ENCODE data around the gene DCBLD2. TPM values are rescaled to one million over a fixed set of nuclear protein-coding genes. Genes with fewer than 3 reads are reported as not detected.
"Not testable (repeated sequence)": the region's sequence is repeated elsewhere in the genome, so short reads cannot be mapped to it uniquely, and the experiment has no call there.

DCBLD2 gene
- total and polyA plus RNA-seq, 3 experiments from 2014 or later = 0.47 to 1.6 (median 1.5) TPM

DNA sequence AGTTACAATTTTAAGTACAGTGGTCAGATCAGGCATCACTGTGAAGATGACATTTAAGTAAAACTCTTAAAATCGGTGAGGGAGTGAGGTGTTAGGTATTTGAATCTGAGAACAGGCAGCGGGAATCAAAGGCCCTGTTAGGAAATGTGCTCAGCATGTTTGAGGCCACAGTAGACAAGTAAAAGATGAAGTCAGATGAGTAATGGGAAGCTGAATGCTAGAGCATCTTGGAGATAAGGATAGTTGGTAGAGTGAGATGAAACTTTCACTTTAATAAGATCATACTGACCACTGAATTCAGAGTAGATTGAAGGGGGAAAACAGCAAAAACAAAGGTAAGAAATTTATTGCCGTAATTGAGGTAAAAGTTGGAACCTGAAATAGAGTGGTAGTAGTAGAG is 61.6 kb downstream of the DCBLD2 start:
- peaks cover 0 to 3% of the 10 kb centered on the region in 2 donors for H3K27me3 Mint-ChIP-seq
- no peaks in the 10 kb centered on the region for H3K9me3 ChIP-seq (ENCODE audit: low read length)
- no peaks in the 10 kb centered on the region for H3K36me3 ChIP-seq (ENCODE audit: insufficient read depth, low read length)
- peak overlapping the region in 1 of 8 donors; percentile 35 for H3K27ac Mint-ChIP-seq
- peaks cover 0 to 3% (median 0%) of the 10 kb centered on the region in 5 donors for H3K9me3 Mint-ChIP-seq
- H3K36me3 Mint-ChIP-seq = peaks cover 0 to 2% (median 0%) of the 10 kb centered on the region in 3 donors
- H3K4me1 ChIP-seq (ENCODE audit: insufficient read depth, low read length) = no peaks in the 10 kb centered on the region
- POLR2A ChIA-PET = no interaction called here
- no peaks in the 10 kb centered on the region for H3K4me1 Mint-ChIP-seq
- no peaks in the 10 kb centered on the region for H3K27me3 ChIP-seq (ENCODE audit: insufficient read depth, low read length, poor library complexity, severe bottlenecking)
- no peak for DNase-seq
- CTCF ChIA-PET = no interaction called here
- H3K4me3 Mint-ChIP-seq = no peak overlapping the region
- no peak overlapping the region for H3K27ac ChIP-seq (ENCODE audit: low read depth, low read length)
- no peak overlapping the region for H3K4me3 ChIP-seq (ENCODE audit: low read length)

GRCh38 chr3:98831060-98831459 is 70.4 kb downstream of the DCBLD2 start:
- H3K4me3 ChIP-seq (ENCODE audit: low read length); H3K27ac Mint-ChIP-seq; H3K27ac ChIP-seq (ENCODE audit: low read depth, low read length); H3K36me3 Mint-ChIP-seq; H3K4me1 ChIP-seq (ENCODE audit: insufficient read depth, low read length); DNase-seq; H3K27me3 Mint-ChIP-seq; H3K4me3 Mint-ChIP-seq; POLR2A ChIA-PET; H3K4me1 Mint-ChIP-seq; H3K27me3 ChIP-seq (ENCODE audit: insufficient read depth, low read length, poor library complexity, severe bottlenecking); H3K36me3 ChIP-seq (ENCODE audit: insufficient read depth, low read length); H3K9me3 ChIP-seq (ENCODE audit: low read length): not testable (repeated sequence)
- CTCF ChIA-PET = interaction anchor here (1.3 kb wide), 1 partner anchor 14 kb away, joined by 4 read pairs; no protein-coding TSS in a partner anchor
- peaks cover 0 to 10% (median 2%) of the 10 kb centered on the region in 5 donors for H3K9me3 Mint-ChIP-seq

DNA sequence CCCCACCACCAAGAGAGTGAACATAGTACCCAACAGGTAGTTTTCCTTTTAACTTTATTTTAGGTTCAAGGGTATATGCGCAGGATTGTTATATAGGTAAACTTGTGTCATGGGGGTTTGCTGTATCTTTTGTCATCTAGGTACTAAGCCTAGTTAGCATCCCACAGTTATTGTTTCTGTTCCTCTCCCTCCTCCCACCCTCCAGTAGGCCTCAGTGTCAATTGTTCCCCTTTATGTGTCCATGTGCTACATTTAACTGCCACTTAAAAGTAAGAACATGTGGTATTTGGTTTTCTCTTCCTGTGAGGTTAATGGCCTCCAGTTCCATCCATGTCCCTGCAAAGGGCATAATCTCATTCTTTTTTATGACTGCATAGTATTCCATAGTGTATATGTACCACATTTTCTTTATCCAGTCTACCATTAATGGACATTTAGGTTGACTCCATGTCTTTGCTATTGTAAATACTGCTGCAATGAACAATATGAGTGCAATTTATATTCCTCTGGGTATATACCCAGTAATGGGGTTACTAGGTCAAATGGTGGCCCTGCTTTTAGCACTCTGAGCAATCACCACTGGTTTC is 72.2 kb downstream of the DCBLD2 start:
- no peaks in the 10 kb centered on the region for H3K27me3 ChIP-seq (ENCODE audit: insufficient read depth, low read length, poor library complexity, severe bottlenecking)
- no peaks in the 10 kb centered on the region for H3K4me1 ChIP-seq (ENCODE audit: insufficient read depth, low read length)
- H3K9me3 ChIP-seq (ENCODE audit: low read length) = no peaks in the 10 kb centered on the region
- no peak overlapping the region for H3K4me3 ChIP-seq (ENCODE audit: low read length)
- H3K36me3 Mint-ChIP-seq = no peaks in the 10 kb centered on the region
- no peak overlapping the region for H3K4me3 Mint-ChIP-seq
- H3K4me1 Mint-ChIP-seq = no peaks in the 10 kb centered on the region
- ChIA-PET CTCF (no interaction called here), POLR2A (no interaction called here)
- peaks cover 0 to 10% (median 2%) of the 10 kb centered on the region in 5 donors for H3K9me3 Mint-ChIP-seq
- H3K27me3 Mint-ChIP-seq = no peaks in the 10 kb centered on the region
- H3K27ac Mint-ChIP-seq = no peak overlapping the region
- no peak overlapping the region for H3K27ac ChIP-seq (ENCODE audit: low read depth, low read length)
- DNase-seq = no peak
- H3K36me3 ChIP-seq (ENCODE audit: insufficient read depth, low read length) = no peaks in the 10 kb centered on the region

GRCh38 chr3:98827221-98827920 is 74.1 kb downstream of the DCBLD2 start:
- H3K36me3 ChIP-seq (ENCODE audit: insufficient read depth, low read length) = no peaks in the 10 kb centered on the region
- CTCF ChIA-PET = interaction anchor here (1.1 to 1.8 kb wide), 2 partner anchors 10 to 12 kb away, joined by 3 to 7 read pairs; no protein-coding TSS in a partner anchor
- no peak overlapping the region for H3K27ac ChIP-seq (ENCODE audit: low read depth, low read length)
- H3K27me3 ChIP-seq (ENCODE audit: insufficient read depth, low read length, poor library complexity, severe bottlenecking) = no peaks in the 10 kb centered on the region
- H3K4me3 Mint-ChIP-seq = no peak overlapping the region
- H3K4me1 ChIP-seq (ENCODE audit: insufficient read depth, low read length) = no peaks in the 10 kb centered on the region
- peaks cover 0 to 1% of the 10 kb centered on the region in 2 donors for H3K27me3 Mint-ChIP-seq
- H3K9me3 ChIP-seq (ENCODE audit: low read length) = no peaks in the 10 kb centered on the region
- H3K36me3 Mint-ChIP-seq = no peaks in the 10 kb centered on the region
- H3K9me3 Mint-ChIP-seq = peaks cover 0 to 10% (median 0%) of the 10 kb centered on the region in 5 donors
- H3K4me3 ChIP-seq (ENCODE audit: low read length) = no peak overlapping the region
- DNase-seq = no peak
- no peaks in the 10 kb centered on the region for H3K4me1 Mint-ChIP-seq
- POLR2A ChIA-PET = no interaction called here
- no peak overlapping the region for H3K27ac Mint-ChIP-seq

- Histone ChIP-seq H3K27ac (ENCODE audit: low read depth, low read length) (no peak overlapping the region), H3K4me3 (ENCODE audit: low read length) (no peak overlapping the region), H3K36me3 (ENCODE audit: insufficient read depth, low read length) (no peaks in the 10 kb centered on the region), H3K9me3 (ENCODE audit: low read length) (no peaks in the 10 kb centered on the region), H3K27me3 (ENCODE audit: insufficient read depth, low read length, poor library complexity, severe bottlenecking) (no peaks in the 10 kb centered on the region), H3K4me1 (ENCODE audit: insufficient read depth, low read length) (no peaks in the 10 kb centered on the region)
- H3K4me1 Mint-ChIP-seq = no peaks in the 10 kb centered on the region
- ChIA-PET CTCF (interaction anchor here (1.8 kb wide), 1 partner anchor 9 kb away, joined by 7 read pairs; no protein-coding TSS in a partner anchor), POLR2A (no interaction called here)
- H3K27me3 Mint-ChIP-seq = peaks cover 0 to 4% of the 10 kb centered on the region in 2 donors
- no peaks in the 10 kb centered on the region for H3K36me3 Mint-ChIP-seq
- DNase-seq = no peak
- H3K27ac Mint-ChIP-seq = no peak overlapping the region
- H3K9me3 Mint-ChIP-seq = peaks cover 0 to 10% (median 0%) of the 10 kb centered on the region in 5 donors
- H3K4me3 Mint-ChIP-seq = no peak overlapping the region
Observed at GRCh38 chr3:98826126-98826525, 75.4 kb downstream of the DCBLD2 start.

GRCh38 chr3:98824256-98824655 is 77.2 kb downstream of the DCBLD2 start:
- Mint-ChIP-seq H3K27ac (no peak overlapping the region), H3K4me3 (peak overlapping the region in 1 of 7 donors; percentile 10), H3K27me3 (peaks cover 0 to 4% of the 10 kb centered on the region in 2 donors), H3K36me3 (no peaks in the 10 kb centered on the region), H3K4me1 (no peaks in the 10 kb centered on the region), H3K9me3 (peaks cover 0 to under 1% (median 0%) of the 10 kb centered on the region in 5 donors)
- no peaks in the 10 kb centered on the region for H3K36me3 ChIP-seq (ENCODE audit: insufficient read depth, low read length)
- H3K4me1 ChIP-seq (ENCODE audit: insufficient read depth, low read length) = no peaks in the 10 kb centered on the region
- H3K9me3 ChIP-seq (ENCODE audit: low read length) = no peaks in the 10 kb centered on the region
- no peak overlapping the region for H3K4me3 ChIP-seq (ENCODE audit: low read length)
- no peaks in the 10 kb centered on the region for H3K27me3 ChIP-seq (ENCODE audit: insufficient read depth, low read length, poor library complexity, severe bottlenecking)
- POLR2A ChIA-PET = no interaction called here
- CTCF ChIA-PET = no interaction called here
- H3K27ac ChIP-seq (ENCODE audit: low read depth, low read length) = no peak overlapping the region
- DNase-seq = no peak

DNA sequence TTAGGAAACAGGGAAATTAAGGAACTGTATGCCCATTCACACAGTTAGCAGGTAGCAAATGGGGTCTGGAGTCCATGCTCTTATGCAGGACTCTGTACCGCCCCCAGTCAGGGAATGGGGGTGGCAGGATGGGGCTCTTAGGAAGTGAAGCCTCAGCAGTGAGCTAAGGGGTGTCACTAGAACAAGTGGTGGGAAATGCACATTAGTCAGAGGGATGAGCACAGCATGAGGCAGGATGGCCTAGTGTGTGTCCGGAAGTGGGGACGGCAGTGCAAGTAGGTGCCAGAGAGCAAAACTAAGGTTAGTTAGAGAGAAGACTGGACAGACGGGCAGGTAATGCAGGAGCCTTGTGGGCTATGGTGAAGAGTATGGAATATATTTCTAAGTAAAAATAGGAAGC is 77.7 kb downstream of the DCBLD2 start:
- CTCF ChIA-PET = no interaction called here

DNA sequence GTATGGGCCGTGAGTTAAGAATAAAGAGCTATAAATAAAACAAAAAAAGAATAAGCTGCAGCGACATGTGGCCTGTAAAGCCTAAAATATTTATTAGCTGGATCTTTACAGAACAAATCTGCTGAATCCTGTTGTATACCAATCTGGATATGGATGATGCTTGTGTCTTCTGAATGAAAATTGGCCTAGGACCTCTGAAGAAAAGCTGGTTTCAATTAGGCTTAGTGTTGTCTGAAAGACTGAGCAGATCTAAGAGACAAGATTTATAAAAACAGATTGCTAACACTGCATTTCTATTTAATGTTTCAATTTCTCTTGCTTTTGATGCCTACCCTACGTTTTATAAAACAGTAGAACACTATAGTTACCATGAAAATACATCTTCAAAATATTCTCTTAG is 80.4 kb downstream of the DCBLD2 start:
- peaks cover 0 to 4% of the 10 kb centered on the region in 2 donors for H3K27me3 Mint-ChIP-seq
- H3K4me3 Mint-ChIP-seq = no peak overlapping the region
- Histone ChIP-seq H3K4me3 (ENCODE audit: low read length) (no peak overlapping the region), H3K27ac (ENCODE audit: low read depth, low read length) (no peak overlapping the region), H3K4me1 (ENCODE audit: insufficient read depth, low read length) (no peaks in the 10 kb centered on the region), H3K9me3 (ENCODE audit: low read length) (no peaks in the 10 kb centered on the region), H3K27me3 (ENCODE audit: insufficient read depth, low read length, poor library complexity, severe bottlenecking) (no peaks in the 10 kb centered on the region), H3K36me3 (ENCODE audit: insufficient read depth, low read length) (no peaks in the 10 kb centered on the region)
- ChIA-PET CTCF (no interaction called here), POLR2A (no interaction called here)
- DNase-seq = no peak
- peaks cover 0 to 2% (median 0%) of the 10 kb centered on the region in 3 donors for H3K36me3 Mint-ChIP-seq
- no peaks in the 10 kb centered on the region for H3K9me3 Mint-ChIP-seq
- peak overlapping the region in 1 of 8 donors; percentile 24 for H3K27ac Mint-ChIP-seq
- no peaks in the 10 kb centered on the region for H3K4me1 Mint-ChIP-seq

More for the DNA sequence above, 77.7 kb downstream of the DCBLD2 start:
- no peak for DNase-seq
- H3K36me3 ChIP-seq (ENCODE audit: insufficient read depth, low read length) = no peaks in the 10 kb centered on the region
- H3K4me3 ChIP-seq (ENCODE audit: low read length) = no peak overlapping the region
- no peak overlapping the region for H3K27ac Mint-ChIP-seq
- no peaks in the 10 kb centered on the region for H3K4me1 Mint-ChIP-seq
- no peak overlapping the region for H3K4me3 Mint-ChIP-seq
- H3K27ac ChIP-seq (ENCODE audit: low read depth, low read length) = no peak overlapping the region
- no peaks in the 10 kb centered on the region for H3K9me3 ChIP-seq (ENCODE audit: low read length)
- H3K27me3 Mint-ChIP-seq = peaks cover 0 to 4% of the 10 kb centered on the region in 2 donors
- no peaks in the 10 kb centered on the region for H3K9me3 Mint-ChIP-seq
- H3K4me1 ChIP-seq (ENCODE audit: insufficient read depth, low read length) = no peaks in the 10 kb centered on the region
- POLR2A ChIA-PET = no interaction called here
- no peaks in the 10 kb centered on the region for H3K27me3 ChIP-seq (ENCODE audit: insufficient read depth, low read length, poor library complexity, severe bottlenecking)
- no peaks in the 10 kb centered on the region for H3K36me3 Mint-ChIP-seq

All from CD8-positive, alpha-beta memory T cell (primary cell).